Measurements from ENCODE around the gene MUC16.
"Not testable (repeated sequence)": the region's sequence is repeated elsewhere in the genome, so short reads cannot be mapped to it uniquely, and the experiment has no call there.

Gene MUC16

GRCh38 chr19:9009935-9010651 lies at the start of gene MUC16:
MUC16 (minus strand) TSS chr19:9010409.
- no peak for DNase-seq (ENCODE audit: low read depth in 2 of 3, low spot score in 1 of 3)

GRCh38 chr19:9058905-9059667 lies 48.9 kb upstream of the MUC16 start:
- no peak for DNase-seq (ENCODE audit: low read depth in 2 of 3, low spot score in 1 of 3)

GRCh38 chr19:9057505-9058258 lies 47.5 kb upstream of the MUC16 start:
- no peak for DNase-seq (ENCODE audit: low read depth in 2 of 3, low spot score in 1 of 3)

GRCh38 chr19:9056131-9056530 lies 45.9 kb upstream of the MUC16 start:
- DNase-seq (ENCODE audit: low read depth in 2 of 3, low spot score in 1 of 3), result not testable (repeated sequence)

- DNase-seq (ENCODE audit: low read depth in 2 of 3, low spot score in 1 of 3), result no peak
Measured at GRCh38 chr19:9054765-9055164, 44.6 kb upstream of the MUC16 start.

- no peak for DNase-seq (ENCODE audit: low read depth in 2 of 3, low spot score in 1 of 3)
Measured at GRCh38 chr19:9054207-9054606, 44.0 kb upstream of the MUC16 start.

GRCh38 chr19:9053674-9054073 lies 43.5 kb upstream of the MUC16 start:
- DNase-seq (ENCODE audit: low read depth in 2 of 3, low spot score in 1 of 3), result not testable (repeated sequence)

GRCh38 chr19:9052894-9053293 lies 42.7 kb upstream of the MUC16 start:
- DNase-seq (ENCODE audit: low read depth in 2 of 3, low spot score in 1 of 3), result no peak

GRCh38 chr19:9046694-9047093 lies 36.5 kb upstream of the MUC16 start:
- DNase-seq (ENCODE audit: low read depth in 2 of 3, low spot score in 1 of 3), result no peak

- no peak for DNase-seq (ENCODE audit: low read depth in 2 of 3, low spot score in 1 of 3)
Measured at GRCh38 chr19:9044449-9044848, 34.2 kb upstream of the MUC16 start.

- DNase-seq (ENCODE audit: low read depth in 2 of 3, low spot score in 1 of 3), result no peak
Measured at GRCh38 chr19:9043524-9043923, 33.3 kb upstream of the MUC16 start.

GRCh38 chr19:9041023-9041422 lies 30.8 kb upstream of the MUC16 start:
- no peak for DNase-seq (ENCODE audit: low read depth in 2 of 3, low spot score in 1 of 3)

GRCh38 chr19:9040131-9040530 lies 29.9 kb upstream of the MUC16 start:
- DNase-seq (ENCODE audit: low read depth in 2 of 3, low spot score in 1 of 3), result no peak

- no peak for DNase-seq (ENCODE audit: low read depth in 2 of 3, low spot score in 1 of 3)
Measured at GRCh38 chr19:9039728-9040127, 29.5 kb upstream of the MUC16 start.

GRCh38 chr19:9037400-9038062 lies 27.3 kb upstream of the MUC16 start:
- no peak for DNase-seq (ENCODE audit: low read depth in 2 of 3, low spot score in 1 of 3)

GRCh38 chr19:9032136-9032631 lies 22.0 kb upstream of the MUC16 start:
- no peak for DNase-seq (ENCODE audit: low read depth in 2 of 3, low spot score in 1 of 3)

GRCh38 chr19:9018163-9018875 lies 8.1 kb upstream of the MUC16 start:
- no peak for DNase-seq (ENCODE audit: low read depth in 2 of 3, low spot score in 1 of 3)

GRCh38 chr19:9014803-9015202 lies 4.6 kb upstream of the MUC16 start:
- no peak for DNase-seq (ENCODE audit: low read depth in 2 of 3, low spot score in 1 of 3)

GRCh38 chr19:9013988-9014387 lies 3.8 kb upstream of the MUC16 start:
- no peak for DNase-seq (ENCODE audit: low read depth in 2 of 3, low spot score in 1 of 3)

- no peak for DNase-seq (ENCODE audit: low read depth in 2 of 3, low spot score in 1 of 3)
Measured at GRCh38 chr19:9011875-9012274, 1.7 kb upstream of the MUC16 start.

GRCh38 chr19:9010693-9011092 lies 484 bp upstream of the MUC16 start:
- no peak for DNase-seq (ENCODE audit: low read depth in 2 of 3, low spot score in 1 of 3)
